Measurements from ENCODE around the gene EIF3K. TPM values are rescaled to one million over a fixed set of nuclear protein-coding genes. Genes with fewer than 3 reads are reported as not detected.

The EIF3K gene
- total RNA-seq, 1 donor from 2014 or later, result 274 TPM

Other genes with a start within 250 kb of the EIF3K start
- 159 and 176 TPM in 2 replicates for gene PSMD8, start 244.6 kb upstream of the EIF3K start, total RNA-seq (ENCODE audit: low replicate concordance)
- gene GGN, start 231.2 kb upstream of the EIF3K start, total RNA-seq (ENCODE audit: low replicate concordance), result 1.1 and 1.5 TPM in 2 replicates
- gene SPRED3, start 230.5 kb upstream of the EIF3K start, total RNA-seq (ENCODE audit: low replicate concordance), result 4.2 and 5.5 TPM in 2 replicates
- gene FAM98C, start 216.1 kb upstream of the EIF3K start, total RNA-seq (ENCODE audit: low replicate concordance), result 25.2 and 27.3 TPM in 2 replicates
- gene RASGRP4, start 193.0 kb upstream of the EIF3K start, total RNA-seq (ENCODE audit: low replicate concordance), result not detected in 2 replicates
- gene RYR1, start 185.5 kb upstream of the EIF3K start, total RNA-seq (ENCODE audit: low replicate concordance), result 3.3 and 9.3 TPM in 2 replicates
- 2.4 and 16.8 TPM in 2 replicates for gene MAP4K1, start 1.2 kb upstream of the EIF3K start, total RNA-seq (ENCODE audit: low replicate concordance)
- gene ACTN4, start 28.5 kb downstream of the EIF3K start, total RNA-seq (ENCODE audit: low replicate concordance), result 475 and 776 TPM in 2 replicates
- 3.0 and 4.5 TPM in 2 replicates for gene CAPN12, start 125.3 kb downstream of the EIF3K start, total RNA-seq (ENCODE audit: low replicate concordance)
- gene LGALS7, start 154.3 kb downstream of the EIF3K start, total RNA-seq (ENCODE audit: low replicate concordance), result 1.8 and 1.9 TPM in 2 replicates
- gene LGALS7B, start 170.0 kb downstream of the EIF3K start, total RNA-seq (ENCODE audit: low replicate concordance), result not detected in 2 replicates
- 33.4 and 104 TPM in 2 replicates for gene LGALS4, start 193.8 kb downstream of the EIF3K start, total RNA-seq (ENCODE audit: low replicate concordance)
- 134 and 142 TPM in 2 replicates for gene ECH1, start 212.6 kb downstream of the EIF3K start, total RNA-seq (ENCODE audit: low replicate concordance)
- gene HNRNPL, start 230.8 kb downstream of the EIF3K start, total RNA-seq (ENCODE audit: low replicate concordance), result 338 and 451 TPM in 2 replicates

Data from type B pancreatic cell (in vitro differentiated cells).